GM12865 (cell line): Measurements from ENCODE around the gene METTL22.

Source experiments
- DNase-seq: peaks from one replicate; pipeline ENCODE4 v3.0.0; 2010; ENCODE audit warnings: low read depth
- H3K4me3 ChIP-seq: 2 replicates; pipeline ENCODE4 v1.5.1; 2011; ENCODE audit warnings: mild to moderate bottlenecking, low read depth, low read length, control low read depth
- TF ChIP-seq, protein P1 (sequence below): IDR thresholded peaks from 2 replicates; pipeline ENCODE4 v1.5.1; 2011; ENCODE audit warnings: low read length, control low read depth, low read depth, inconsistent platforms; ENCODE audit not compliant: insufficient read depth; ENCODE audit errors: missing control alignments

Gene METTL22

GRCh38 chr16:8644211-8645140 is 23.0 kb downstream of the METTL22 start:
- no peak for DNase-seq
- no peak overlapping the region for H3K4me3 ChIP-seq
- TF ChIP-seq, protein P1, sequence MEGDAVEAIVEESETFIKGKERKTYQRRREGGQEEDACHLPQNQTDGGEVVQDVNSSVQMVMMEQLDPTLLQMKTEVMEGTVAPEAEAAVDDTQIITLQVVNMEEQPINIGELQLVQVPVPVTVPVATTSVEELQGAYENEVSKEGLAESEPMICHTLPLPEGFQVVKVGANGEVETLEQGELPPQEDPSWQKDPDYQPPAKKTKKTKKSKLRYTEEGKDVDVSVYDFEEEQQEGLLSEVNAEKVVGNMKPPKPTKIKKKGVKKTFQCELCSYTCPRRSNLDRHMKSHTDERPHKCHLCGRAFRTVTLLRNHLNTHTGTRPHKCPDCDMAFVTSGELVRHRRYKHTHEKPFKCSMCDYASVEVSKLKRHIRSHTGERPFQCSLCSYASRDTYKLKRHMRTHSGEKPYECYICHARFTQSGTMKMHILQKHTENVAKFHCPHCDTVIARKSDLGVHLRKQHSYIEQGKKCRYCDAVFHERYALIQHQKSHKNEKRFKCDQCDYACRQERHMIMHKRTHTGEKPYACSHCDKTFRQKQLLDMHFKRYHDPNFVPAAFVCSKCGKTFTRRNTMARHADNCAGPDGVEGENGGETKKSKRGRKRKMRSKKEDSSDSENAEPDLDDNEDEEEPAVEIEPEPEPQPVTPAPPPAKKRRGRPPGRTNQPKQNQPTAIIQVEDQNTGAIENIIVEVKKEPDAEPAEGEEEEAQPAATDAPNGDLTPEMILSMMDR = no peak

- TF ChIP-seq, protein P1 = no peak
- DNase-seq = no peak
- no peak overlapping the region for H3K4me3 ChIP-seq
Observed at GRCh38 chr16:8645141-8645521, 23.6 kb downstream of the METTL22 start.

DNA sequence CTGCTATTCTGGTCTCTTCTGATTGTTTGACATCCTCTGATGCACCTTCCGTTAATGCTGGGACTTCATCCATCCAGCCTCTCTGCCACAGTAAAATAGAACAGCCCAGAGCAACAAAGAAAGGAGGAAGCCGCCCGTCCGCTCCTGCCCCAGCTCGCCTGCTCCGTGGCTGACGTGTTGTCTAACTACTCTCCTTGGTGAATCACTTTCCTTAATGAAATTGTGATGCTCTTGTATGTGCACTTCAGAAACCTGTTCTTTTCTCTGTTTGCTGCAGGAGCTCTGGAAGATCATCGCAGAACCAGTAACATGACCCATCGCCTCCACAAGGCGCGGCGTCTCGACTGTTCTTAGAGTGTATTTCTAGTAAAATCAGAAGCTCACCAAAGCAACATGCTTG is 24.3 kb downstream of the METTL22 start:
- no peak overlapping the region for H3K4me3 ChIP-seq
- DNase-seq = no peak
- TF ChIP-seq, protein P1 = no peak

DNA sequence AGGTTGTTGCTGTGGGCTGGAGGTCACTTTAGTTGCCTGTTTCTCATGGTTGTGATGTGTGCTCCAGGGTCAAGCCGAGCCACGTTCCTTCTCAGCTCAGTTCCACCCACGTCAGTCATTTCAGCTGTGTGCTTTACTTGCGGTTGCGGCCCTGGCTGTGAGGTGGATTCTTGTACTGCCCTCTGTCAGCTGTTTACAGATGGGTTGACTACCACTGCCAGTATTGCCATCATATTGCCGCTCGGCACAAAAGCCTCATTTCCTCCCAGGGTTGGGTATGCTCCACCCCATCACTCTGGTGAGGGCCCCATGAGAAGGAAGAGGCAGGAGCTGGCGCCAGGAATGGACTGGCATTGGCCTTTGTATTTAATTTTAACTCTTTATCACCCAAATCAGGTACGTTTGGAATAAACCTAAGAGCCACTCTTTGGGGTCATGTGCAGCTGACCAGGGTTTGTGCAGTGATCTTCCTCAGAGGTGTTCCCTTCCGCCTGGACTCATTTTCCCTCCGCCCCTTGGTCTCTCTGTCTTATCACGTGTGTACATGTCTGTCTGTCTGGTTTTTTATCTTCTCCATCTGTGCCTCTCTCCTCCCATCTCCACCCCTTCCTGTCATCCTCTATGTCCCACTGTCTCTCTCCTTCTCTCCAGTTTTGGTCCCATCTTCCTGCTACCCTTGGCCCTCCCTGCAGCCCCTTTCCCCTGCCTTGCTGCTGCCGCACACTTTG is 25.0 kb downstream of the METTL22 start:
- no peak for DNase-seq
- TF ChIP-seq, protein P1 = no peak
- H3K4me3 ChIP-seq = no peak overlapping the region

DNA sequence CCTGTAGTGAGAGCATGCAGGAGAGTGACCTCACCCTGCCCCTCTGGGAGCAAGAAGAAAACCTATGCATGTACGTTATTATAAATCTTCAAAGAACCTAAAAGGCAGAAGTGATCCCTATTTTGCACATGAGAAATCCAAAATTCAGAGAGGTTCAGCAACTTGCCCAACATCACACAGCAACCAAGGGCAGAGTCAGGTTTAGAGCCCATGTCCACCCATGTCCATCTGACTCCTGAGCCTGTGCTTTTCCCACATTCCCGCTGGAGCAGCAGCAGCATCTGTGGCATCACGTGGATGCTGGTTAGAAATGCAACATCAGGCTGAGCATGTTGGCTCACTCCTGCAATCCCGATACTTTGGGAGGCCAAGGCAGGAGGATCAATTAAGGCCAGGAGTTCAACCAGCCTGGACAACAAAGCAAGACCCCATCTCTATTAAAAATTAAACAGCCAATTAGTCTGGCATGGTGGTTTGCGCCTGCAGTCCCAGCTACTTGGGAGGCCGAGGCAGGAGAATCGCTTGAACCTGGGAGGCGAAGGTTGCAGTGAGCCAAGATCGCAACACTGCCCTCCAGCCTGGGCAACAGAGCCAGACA is 26.3 kb downstream of the METTL22 start:
- no peak for DNase-seq
- TF ChIP-seq, protein P1 = no peak
- no peak overlapping the region for H3K4me3 ChIP-seq

- DNase-seq = no peak
- no peak overlapping the region for H3K4me3 ChIP-seq
- TF ChIP-seq, protein P1 = no peak
Observed at GRCh38 chr16:8648877-8649276, 27.4 kb downstream of the METTL22 start.
